Measurements from ENCODE around the gene ABCD3.

- TF ChIP-seq POLR2AphosphoS5 (IDR thresholded peaks at IDR 0.05) (no peak), CTCF (IDR thresholded peaks at IDR 0.05) (no peak), POLR2A (IDR thresholded peaks at IDR 0.05) (no peak), EP300 (IDR thresholded peaks at IDR 0.05) (no peak)
These were observed 32.8 kb upstream of the ABCD3 start for GRCh38 chr1:94385308-94385929.

Data from gastroesophageal sphincter (tissue), 3 donors.